ENCODE measurements around the gene GTF3C2. TPM values are rescaled to one million over a fixed set of nuclear protein-coding genes. Genes with fewer than 3 reads are reported as not detected.
"Not testable (repeated sequence)": the region's sequence is repeated elsewhere in the genome, so short reads cannot be mapped to it uniquely, and the experiment has no call there.

The GTF3C2 gene
- total RNA-seq, 1 experiment from 2014 or later = 102 TPM

- in situ Hi-C loops (cut with HindIII; ENCODE audit: low sequenced_read_pairs) = no loop called here
Observed at GRCh38 chr2:27324720-27325119, 31.8 kb downstream of the GTF3C2 start.

GRCh38 chr2:27323596-27324285 is 32.8 kb downstream of the GTF3C2 start:
- in situ Hi-C loops (cut with HindIII; ENCODE audit: low sequenced_read_pairs) = no loop called here

More at GRCh38 chr2:27324720-27325119, 31.8 kb downstream of the GTF3C2 start:
- no peak for DNase-seq (ENCODE audit: low spot score)

GRCh38 chr2:27322766-27323595 is 33.6 kb downstream of the GTF3C2 start, which contains the start of gene MPV17:
MPV17 (minus strand) TSS chr2:27323097; CDS start chr2:27322517, 580 bp downstream.
- DNase-seq (ENCODE audit: low spot score) = peak; percentile 96
- in situ Hi-C loops (cut with HindIII; ENCODE audit: low sequenced_read_pairs) = no loop called here

More at GRCh38 chr2:27323596-27324285, 32.8 kb downstream of the GTF3C2 start:
- DNase-seq (ENCODE audit: low spot score) = peak; percentile 22

GRCh38 chr2:27322301-27322765 is 34.2 kb downstream of the GTF3C2 start:
- in situ Hi-C loops (cut with HindIII; ENCODE audit: low sequenced_read_pairs) = no loop called here
- no peak for DNase-seq (ENCODE audit: low spot score)

DNA sequence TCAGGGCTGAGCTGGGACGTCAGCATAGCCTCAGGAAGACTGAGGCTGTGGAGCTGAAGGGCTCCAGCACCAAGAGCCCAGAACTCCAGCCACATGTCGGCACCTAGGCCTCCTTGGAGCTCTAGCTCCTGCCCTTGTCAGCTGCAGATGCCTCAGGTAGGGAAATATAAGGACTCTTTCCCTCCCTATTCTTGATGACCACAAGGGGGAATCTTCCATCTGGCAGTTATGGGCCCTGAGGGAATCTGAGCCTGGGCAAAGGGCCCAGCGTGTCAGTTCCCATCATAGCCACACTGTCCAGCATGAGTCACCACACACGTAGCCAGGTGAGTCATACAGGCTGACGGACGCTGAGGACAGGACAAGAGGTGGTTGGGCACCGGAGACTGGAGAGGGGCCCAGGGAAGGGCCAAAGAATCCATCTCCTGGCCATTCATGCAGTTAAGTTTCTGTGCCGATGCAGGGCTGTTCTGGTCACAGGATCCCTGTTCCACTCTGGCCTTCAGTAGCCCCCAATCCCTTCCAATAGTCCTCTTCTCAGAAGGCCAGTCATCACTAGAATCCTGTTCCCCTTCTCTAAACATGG is 35.5 kb downstream of the GTF3C2 start:
- in situ Hi-C loops (cut with HindIII; ENCODE audit: low sequenced_read_pairs) = no loop called here
- peak; percentile 79 for DNase-seq (ENCODE audit: low spot score)

DNA sequence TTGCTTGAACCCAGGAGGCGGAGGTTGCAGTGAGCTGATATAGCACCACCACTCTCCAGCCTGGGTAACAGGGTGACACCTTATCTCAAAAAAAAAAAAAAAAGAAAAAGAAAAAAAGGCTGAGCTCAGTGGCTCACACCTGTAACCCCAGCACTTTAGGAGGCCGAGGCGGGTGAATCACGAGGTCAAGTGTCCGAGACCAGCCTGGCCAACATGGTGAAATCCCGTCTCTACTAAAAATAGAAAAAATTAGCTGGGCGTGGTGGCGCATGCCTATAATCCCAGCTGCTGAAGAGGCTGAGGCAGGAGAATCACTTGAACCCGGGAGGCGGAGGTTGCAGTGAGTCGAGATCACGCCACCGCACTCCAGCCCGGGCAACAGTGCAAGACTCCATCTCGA is 36.7 kb downstream of the GTF3C2 start:
- DNase-seq (ENCODE audit: low spot score); in situ Hi-C loops (cut with HindIII; ENCODE audit: low sequenced_read_pairs): not testable (repeated sequence)

GRCh38 chr2:27316655-27317412 is 39.7 kb downstream of the GTF3C2 start:
- in situ Hi-C loops (cut with HindIII; ENCODE audit: low sequenced_read_pairs) = no loop called here
- peak; percentile 42 for DNase-seq (ENCODE audit: low spot score)

DNA sequence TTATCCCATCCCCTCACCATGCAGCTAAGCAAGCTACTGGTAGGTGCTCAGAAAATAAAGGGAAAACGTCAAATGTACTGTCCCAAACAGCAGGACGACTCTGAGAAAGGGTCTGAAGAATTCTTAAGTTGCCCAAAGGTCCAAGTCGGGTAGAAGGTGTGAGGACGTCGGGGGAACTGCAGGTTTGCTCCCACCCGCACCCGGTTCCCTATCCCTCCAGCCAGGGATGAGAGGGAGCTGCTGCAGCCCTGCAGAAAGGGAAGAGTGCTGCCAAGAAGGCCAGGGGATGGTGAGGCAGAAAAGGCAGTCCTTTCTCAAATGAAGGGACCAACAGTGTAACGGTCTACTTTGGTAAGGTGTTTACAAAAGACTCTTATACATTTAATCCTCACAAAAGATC is 41.4 kb downstream of the GTF3C2 start:
- in situ Hi-C loops (cut with HindIII; ENCODE audit: low sequenced_read_pairs) = no loop called here
- DNase-seq (ENCODE audit: low spot score) = no peak

DNA sequence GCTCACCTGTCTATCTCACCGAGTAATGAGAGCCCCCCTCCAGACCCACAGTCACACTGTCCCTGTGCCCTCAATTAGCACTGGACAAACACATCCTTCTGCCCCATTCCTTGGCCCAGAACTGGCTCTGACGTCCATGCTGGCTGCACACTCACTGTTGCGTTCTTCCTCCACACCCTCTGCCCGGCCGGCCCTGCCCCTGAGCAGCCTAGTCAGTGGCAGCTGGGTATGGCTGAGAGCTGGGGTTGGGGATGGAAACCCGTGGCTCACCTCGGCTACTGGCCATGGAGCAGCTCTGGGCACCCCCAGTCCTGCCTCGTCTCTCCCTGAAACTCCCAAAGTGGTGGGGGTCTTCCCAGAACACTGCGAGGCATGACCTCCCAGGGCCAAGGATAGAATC is 41.9 kb downstream of the GTF3C2 start:
- no peak for DNase-seq (ENCODE audit: low spot score)
- in situ Hi-C loops (cut with HindIII; ENCODE audit: low sequenced_read_pairs) = no loop called here

GRCh38 chr2:27313882-27314645 is 42.5 kb downstream of the GTF3C2 start:
- in situ Hi-C loops (cut with HindIII; ENCODE audit: low sequenced_read_pairs) = no loop called here
- DNase-seq (ENCODE audit: low spot score) = no peak

DNA sequence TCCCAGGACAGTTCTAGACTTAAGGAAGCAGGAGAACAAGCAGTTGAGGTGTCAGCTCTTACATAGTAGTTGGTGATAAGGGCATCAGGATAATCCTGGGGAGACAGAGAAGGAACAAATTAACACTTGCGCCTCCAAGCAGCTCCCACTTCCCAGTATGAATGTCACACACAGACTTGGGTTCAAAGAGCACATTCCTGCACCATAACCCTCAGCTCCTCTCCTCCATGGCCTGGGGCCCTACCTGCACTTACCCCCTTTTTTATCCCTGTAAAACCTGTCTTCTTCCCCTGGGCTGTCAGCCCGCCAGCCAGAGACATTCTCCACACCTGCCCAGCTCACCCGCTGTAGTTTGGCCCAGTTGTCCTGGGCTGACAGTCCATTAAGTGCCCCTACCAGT is 44.4 kb downstream of the GTF3C2 start:
- in situ Hi-C loops (cut with HindIII; ENCODE audit: low sequenced_read_pairs) = no loop called here
- no peak for DNase-seq (ENCODE audit: low spot score)

DNA sequence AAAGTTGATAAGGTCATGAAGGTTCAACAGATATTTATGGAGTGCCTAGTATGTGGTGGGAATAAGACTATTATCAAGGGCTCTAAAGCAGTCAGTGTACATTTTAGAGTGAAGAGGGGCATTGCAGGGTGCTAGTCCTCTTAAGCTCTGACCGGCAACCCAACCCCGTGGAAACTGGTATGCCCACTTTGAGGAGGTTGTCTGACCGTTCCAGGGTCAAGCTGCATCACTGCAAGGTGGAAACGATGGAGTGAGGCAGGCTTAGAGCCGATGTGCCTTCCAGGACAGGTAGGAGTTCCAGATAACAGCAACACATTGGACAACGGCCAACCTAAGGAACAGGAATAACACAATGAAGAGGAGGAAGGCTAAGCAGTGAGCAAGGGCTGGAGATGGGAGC is 46.9 kb downstream of the GTF3C2 start:
- in situ Hi-C loops (cut with HindIII; ENCODE audit: low sequenced_read_pairs) = no loop called here
- DNase-seq (ENCODE audit: low spot score) = no peak

- DNase-seq (ENCODE audit: low spot score) = no peak
- in situ Hi-C loops (cut with HindIII; ENCODE audit: low sequenced_read_pairs) = no loop called here
Observed at GRCh38 chr2:27308359-27308881, 48.1 kb downstream of the GTF3C2 start, which contains the start of gene UCN. UCN (minus strand) TSS chr2:27308445; CDS start chr2:27307895, 550 bp downstream.

- in situ Hi-C loops (cut with HindIII; ENCODE audit: low sequenced_read_pairs) = no loop called here
- DNase-seq (ENCODE audit: low spot score) = no peak
Observed at GRCh38 chr2:27307545-27308358, 48.8 kb downstream of the GTF3C2 start.

- in situ Hi-C loops (cut with HindIII; ENCODE audit: low sequenced_read_pairs) = no loop called here
- DNase-seq (ENCODE audit: low spot score) = no peak
Observed at GRCh38 chr2:27307287-27307544, 49.3 kb downstream of the GTF3C2 start.

DNA sequence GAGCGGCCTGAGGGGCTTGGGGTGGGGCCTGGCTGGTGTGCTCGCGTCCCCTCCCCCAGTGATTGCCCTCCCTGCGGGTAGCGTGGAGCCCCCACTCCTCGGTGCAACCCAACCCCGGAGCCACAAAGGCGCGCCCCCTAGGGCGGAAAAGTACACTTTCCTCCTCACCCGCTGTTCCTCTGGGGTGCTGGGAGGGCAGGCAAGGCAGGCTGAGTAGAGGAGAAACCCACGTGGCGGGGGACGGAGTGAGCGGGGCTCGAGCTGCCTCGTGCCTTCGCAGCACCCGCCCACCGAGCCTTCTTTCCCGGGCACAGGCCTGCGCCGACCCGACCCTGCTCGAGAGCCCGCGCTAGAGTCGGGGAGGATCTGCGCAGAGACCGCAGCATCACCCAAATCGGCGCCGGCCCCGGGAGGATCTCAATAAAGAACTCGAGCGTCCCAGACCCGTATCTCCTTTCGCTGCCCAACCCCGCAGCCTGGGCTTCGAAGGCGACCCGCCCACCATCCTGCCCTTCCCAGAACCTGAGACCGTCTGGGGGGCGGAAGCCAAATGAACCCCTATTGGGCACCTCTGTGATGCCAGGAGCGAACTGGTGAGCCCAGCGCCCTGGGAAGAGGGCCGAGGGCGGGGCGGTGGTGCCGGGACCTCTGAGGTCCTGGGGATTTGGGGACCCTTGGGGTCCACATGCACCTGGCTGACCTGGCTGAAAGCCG is 49.8 kb downstream of the GTF3C2 start:
- in situ Hi-C loops (cut with HindIII; ENCODE audit: low sequenced_read_pairs) = no loop called here
- no peak for DNase-seq (ENCODE audit: low spot score)

DNA sequence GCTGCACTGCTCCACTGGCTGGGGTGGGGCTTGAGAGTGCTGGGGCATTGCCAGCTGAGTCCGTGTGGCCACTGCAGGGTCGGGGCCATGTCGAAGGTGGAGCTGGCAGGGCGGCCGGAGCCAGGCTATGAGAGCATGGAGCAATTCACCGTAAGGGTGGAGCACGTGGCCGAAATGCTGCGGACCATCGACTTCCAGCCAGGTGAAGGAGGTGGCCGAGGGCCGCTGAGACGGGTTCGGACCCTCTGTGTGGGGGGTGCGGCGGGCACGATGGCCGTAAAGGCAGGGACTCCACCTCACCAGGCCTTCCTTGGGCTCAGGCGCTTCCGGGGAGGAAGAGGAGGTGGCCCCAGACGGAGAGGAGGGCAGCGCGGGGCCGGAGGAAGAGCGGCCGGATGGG is 50.4 kb downstream of the GTF3C2 start:
- DNase-seq (ENCODE audit: low spot score) = no peak
- in situ Hi-C loops (cut with HindIII; ENCODE audit: low sequenced_read_pairs) = no loop called here

All from G401 (cell line).